GM12891 (cell line): ENCODE measurements around the gene FKBP5.

Experiments used
- POLR2A ChIP-seq: IDR thresholded peaks from 2 replicates; pipeline ENCODE4 v1.6.1; 2011; ENCODE audit warnings: low read depth, low read length, control low read depth
- TAF1 ChIP-seq: IDR thresholded peaks from 2 replicates; pipeline ENCODE4 v1.6.1; 2011; ENCODE audit warnings: low read depth, low read length, control low read depth

GRCh38 chr6:35558571-35558970, 130.1 kb downstream of the FKBP5 start:
- TF ChIP-seq POLR2A (no peak), TAF1 (no peak)
